Hepatocyte (in vitro differentiated cells): ENCODE results near the gene SRBD1. TPM values are rescaled to one million over a fixed set of nuclear protein-coding genes. Genes with fewer than 3 reads are reported as not detected.

ENCODE experiments used
- DNase-seq: peaks from one replicate; pipeline ENCODE4 v3.0.0-alpha.2; 2016; ENCODE audit warnings: low spot score
- H2AFZ ChIP-seq: fragments of 200-600 bp; sonication (generic); 2 replicates; pipeline ENCODE4 v1.6.0; 2016; ENCODE audit warnings: antibody characterized with exemption, mild to moderate bottlenecking
- H3K27ac ChIP-seq: fragments of 200-600 bp; sonication (generic); 2 replicates; pipeline ENCODE4 v1.5.1; 2016; ENCODE audit warnings: mild to moderate bottlenecking
- H3K27me3 ChIP-seq: fragments of 200-600 bp; sonication (generic); 2 replicates; pipeline ENCODE4 v1.6.1; 2016
- H3K36me3 ChIP-seq: fragments of 200-600 bp; sonication (generic); replicated peaks from 2 replicates; pipeline ENCODE4 v1.5.1; 2016; ENCODE audit warnings: low read depth; ENCODE audit not compliant: insufficient read depth
- H3K4me1 ChIP-seq: fragments of 200-600 bp; sonication (generic); 2 replicates; pipeline ENCODE4 v1.5.1; 2016; ENCODE audit warnings: mild to moderate bottlenecking, moderate library complexity; ENCODE audit not compliant: insufficient read depth
- H3K4me2 ChIP-seq: fragments of 200-600 bp; sonication (generic); 2 replicates; pipeline ENCODE4 v1.6.0; 2016
- H3K4me3 ChIP-seq: fragments of 200-600 bp; sonication (generic); 2 replicates; pipeline ENCODE4 v1.5.1; 2016; ENCODE audit warnings: mild to moderate bottlenecking
- H3K79me2 ChIP-seq: fragments of 200-600 bp; sonication (generic); 2 replicates; pipeline ENCODE4 v1.6.0; 2017; ENCODE audit warnings: mild to moderate bottlenecking
- H3K9me2 ChIP-seq: fragments of 200-600 bp; sonication (generic); replicated peaks from 2 replicates; pipeline ENCODE4 v1.6.0; 2017; ENCODE audit warnings: mild to moderate bottlenecking; ENCODE audit not compliant: insufficient read depth
- H3K9me3 ChIP-seq: fragments of 200-600 bp; sonication (generic); 2 replicates; pipeline ENCODE4 v1.5.1; 2016; ENCODE audit warnings: low read depth, mild to moderate bottlenecking
- H4K20me1 ChIP-seq: fragments of 200-600 bp; sonication (generic); 2 replicates; pipeline ENCODE4 v1.6.0; 2016; ENCODE audit warnings: mild to moderate bottlenecking; ENCODE audit not compliant: insufficient read depth, poor library complexity, severe bottlenecking
- EZH2 ChIP-seq: fragments of 200-600 bp; sonication (generic); IDR thresholded peaks from 2 replicates; pipeline ENCODE4 v1.6.1; 2016; ENCODE audit warnings: antibody characterized with exemption, mild to moderate bottlenecking, borderline replicate concordance
- EZH2phosphoT487 ChIP-seq: fragments of 200-600 bp; sonication (generic); IDR thresholded peaks from one replicate; pipeline ENCODE4 v1.6.1; 2018; ENCODE audit warnings: antibody characterized with exemption, mild to moderate bottlenecking, low read depth, moderate library complexity; ENCODE audit not compliant: unreplicated experiment, severe bottlenecking
- WGBS: methylation state at CpG from one replicate; pipeline ENCODE4 v1.1.6; 2016; ENCODE audit warnings: low lambda C conversion rate; ENCODE audit errors: missing lambda C conversion rate; 5-methylcytosine and 5-hydroxymethylcytosine counted together
- polyA plus RNA-seq: library from polyadenylated mRNA; unstranded; fragments of >200 nt; fragmentation: Nextera tagmentation; extraction: Ambion mirVana; gene quantifications from 2 replicates; pipeline ENCODE4 v1.2.1, GENCODE V29; 2016
- total RNA-seq: library from RNA; depleted of rRNA; stranded (reverse); fragments of >200 nt; gene quantifications from 2 replicates; pipeline ENCODE4 v1.2.3, GENCODE V29; 2014
- TF ChIP-seq, protein P1 (sequence below): fragments of 200-600 bp; sonication (generic); IDR thresholded peaks from 2 replicates; pipeline ENCODE4 v1.5.1; 2016; ENCODE audit warnings: antibody characterized with exemption, mild to moderate bottlenecking; ENCODE audit not compliant: poor library complexity

SRBD1 gene
- total and polyA plus RNA-seq, 2 experiments from 2014 or later, result 6.7 to 16.6 TPM

DNA sequence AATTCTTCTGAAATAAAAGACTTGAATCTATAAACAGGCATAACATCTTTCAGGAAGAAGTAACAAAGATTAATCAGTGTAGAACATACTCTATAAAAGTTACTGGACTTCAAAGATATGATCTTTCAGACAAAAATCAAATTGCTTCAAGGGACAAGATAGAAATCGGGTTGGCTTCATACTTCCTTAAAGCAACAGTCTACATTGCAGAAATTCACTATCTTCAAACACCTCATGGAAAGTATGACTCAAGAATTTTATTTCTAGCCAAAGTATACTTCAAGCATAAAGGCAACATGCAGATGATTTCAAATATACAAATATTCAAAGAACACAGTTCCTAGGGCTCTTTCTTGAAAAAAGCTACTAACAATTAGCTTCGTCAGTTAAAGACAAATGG, 240.7 kb downstream of the SRBD1 start:
- no peaks in the 10 kb centered on the region for H3K36me3 ChIP-seq
- no peak overlapping the region for H3K4me2 ChIP-seq
- H3K27ac ChIP-seq, result no peak overlapping the region
- no peaks in the 10 kb centered on the region for H3K9me3 ChIP-seq
- H3K27me3 ChIP-seq, result no peaks in the 10 kb centered on the region
- no peaks in the 10 kb centered on the region for H3K79me2 ChIP-seq
- H3K9me2 ChIP-seq, result no peaks in the 10 kb centered on the region
- H3K4me1 ChIP-seq, result no peaks in the 10 kb centered on the region
- no peak overlapping the region for H3K4me3 ChIP-seq
- H2AFZ ChIP-seq, result no peak overlapping the region
- DNase-seq, result no peak
- H4K20me1 ChIP-seq, result no peaks in the 10 kb centered on the region
- 91% methylated on average over 2 of the region's 2 CpGs for WGBS
- TF ChIP-seq, protein P1, sequence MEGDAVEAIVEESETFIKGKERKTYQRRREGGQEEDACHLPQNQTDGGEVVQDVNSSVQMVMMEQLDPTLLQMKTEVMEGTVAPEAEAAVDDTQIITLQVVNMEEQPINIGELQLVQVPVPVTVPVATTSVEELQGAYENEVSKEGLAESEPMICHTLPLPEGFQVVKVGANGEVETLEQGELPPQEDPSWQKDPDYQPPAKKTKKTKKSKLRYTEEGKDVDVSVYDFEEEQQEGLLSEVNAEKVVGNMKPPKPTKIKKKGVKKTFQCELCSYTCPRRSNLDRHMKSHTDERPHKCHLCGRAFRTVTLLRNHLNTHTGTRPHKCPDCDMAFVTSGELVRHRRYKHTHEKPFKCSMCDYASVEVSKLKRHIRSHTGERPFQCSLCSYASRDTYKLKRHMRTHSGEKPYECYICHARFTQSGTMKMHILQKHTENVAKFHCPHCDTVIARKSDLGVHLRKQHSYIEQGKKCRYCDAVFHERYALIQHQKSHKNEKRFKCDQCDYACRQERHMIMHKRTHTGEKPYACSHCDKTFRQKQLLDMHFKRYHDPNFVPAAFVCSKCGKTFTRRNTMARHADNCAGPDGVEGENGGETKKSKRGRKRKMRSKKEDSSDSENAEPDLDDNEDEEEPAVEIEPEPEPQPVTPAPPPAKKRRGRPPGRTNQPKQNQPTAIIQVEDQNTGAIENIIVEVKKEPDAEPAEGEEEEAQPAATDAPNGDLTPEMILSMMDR, result no peak
- TF ChIP-seq EZH2phosphoT487 (no peak), EZH2 (no peak)

- Histone ChIP-seq H3K79me2 (no peaks in the 10 kb centered on the region), H3K9me3 (no peaks in the 10 kb centered on the region), H3K27ac (no peak overlapping the region), H3K36me3 (no peaks in the 10 kb centered on the region), H3K4me1 (no peaks in the 10 kb centered on the region), H3K4me2 (no peak overlapping the region), H3K9me2 (no peaks in the 10 kb centered on the region), H3K27me3 (no peaks in the 10 kb centered on the region), H3K4me3 (no peak overlapping the region), H4K20me1 (no peaks in the 10 kb centered on the region), H2AFZ (no peak overlapping the region)
- no peak for DNase-seq
- WGBS, result 96% methylated on average over 1 of the region's 1 CpG
- TF ChIP-seq EZH2 (no peak), EZH2phosphoT487 (no peak)
- TF ChIP-seq, protein P1, result no peak
These were observed 242.3 kb downstream of the SRBD1 start for GRCh38 chr2:45368792-45369191.

DNA sequence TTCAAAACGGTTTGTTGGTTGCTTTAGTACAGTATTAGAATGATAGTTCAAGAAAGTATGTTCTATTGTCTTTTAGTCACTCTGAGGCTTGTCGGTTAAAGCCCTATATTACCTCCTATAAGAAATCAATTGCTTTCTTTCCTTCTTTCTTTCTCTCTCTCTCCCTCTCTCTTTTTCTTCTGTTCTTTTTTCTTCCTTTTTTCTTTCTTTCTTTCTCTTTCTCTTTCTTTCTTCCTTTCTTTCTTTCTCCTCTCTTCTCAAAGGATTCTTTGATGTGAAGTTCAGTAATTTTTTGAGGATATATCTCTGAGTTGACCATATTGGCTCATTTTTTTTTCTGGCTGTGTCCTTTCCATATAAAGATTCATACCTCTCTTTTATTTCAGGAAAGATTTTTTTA, 249.4 kb downstream of the SRBD1 start:
- Histone ChIP-seq H3K79me2 (no peaks in the 10 kb centered on the region), H3K4me1 (peaks cover 7% of the 10 kb centered on the region), H3K4me2 (no peak overlapping the region), H3K27ac (no peak overlapping the region), H3K9me3 (no peaks in the 10 kb centered on the region), H3K27me3 (no peaks in the 10 kb centered on the region), H4K20me1 (no peaks in the 10 kb centered on the region), H3K9me2 (no peaks in the 10 kb centered on the region), H3K36me3 (no peaks in the 10 kb centered on the region), H2AFZ (no peak overlapping the region), H3K4me3 (no peak overlapping the region)
- WGBS, result 65% methylated on average over 2 of the region's 2 CpGs
- DNase-seq, result no peak
- TF ChIP-seq EZH2 (no peak), EZH2phosphoT487 (no peak)
- TF ChIP-seq, protein P1, result no peak

DNA sequence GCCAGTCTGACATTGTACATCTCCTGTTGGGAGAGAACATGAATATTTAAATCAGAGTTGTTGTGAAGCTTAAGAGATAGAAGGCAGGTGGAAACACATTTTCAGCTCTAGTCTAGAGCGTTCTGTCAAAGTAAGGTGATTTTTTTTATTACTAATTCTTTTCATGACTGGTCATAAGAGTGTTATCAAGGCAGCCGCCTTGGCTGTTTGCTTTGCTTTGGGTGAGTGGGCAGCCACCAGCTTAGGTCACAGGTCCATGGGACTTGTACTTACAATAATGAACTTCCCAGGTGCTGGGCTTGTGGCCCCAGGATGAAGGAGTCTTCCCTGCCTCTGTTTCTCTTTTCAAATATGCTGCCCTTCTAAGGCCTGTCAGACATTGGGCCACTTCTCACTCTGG, 256.3 kb downstream of the SRBD1 start:
- no peaks in the 10 kb centered on the region for H3K9me2 ChIP-seq
- no peaks in the 10 kb centered on the region for H3K9me3 ChIP-seq
- no peaks in the 10 kb centered on the region for H3K27me3 ChIP-seq
- H3K4me3 ChIP-seq, result no peak overlapping the region
- TF ChIP-seq EZH2phosphoT487, result no peak
- TF ChIP-seq, protein P1, result no peak
- TF ChIP-seq EZH2, result no peak
- no peaks in the 10 kb centered on the region for H3K36me3 ChIP-seq
- no peak for DNase-seq
- H3K27ac ChIP-seq, result no peak overlapping the region
- 94% methylated on average over 2 of the region's 2 CpGs for WGBS
- no peak overlapping the region for H2AFZ ChIP-seq
- H3K4me2 ChIP-seq, result no peak overlapping the region
- no peaks in the 10 kb centered on the region for H3K79me2 ChIP-seq
- no peaks in the 10 kb centered on the region for H4K20me1 ChIP-seq
- H3K4me1 ChIP-seq, result no peaks in the 10 kb centered on the region
